ENCODE results near the gene APOL1. TPM values are rescaled to one million over a fixed set of nuclear protein-coding genes. Genes with fewer than 3 reads are reported as not detected.

APOL1 gene
- total RNA-seq, 1 donor from 2014 or later = 85.8 TPM

- no peaks in the 10 kb centered on the region for H3K9me3 ChIP-seq
These were observed 30.0 kb upstream of the APOL1 start for GRCh38 chr22:36222887-36223450.

DNA sequence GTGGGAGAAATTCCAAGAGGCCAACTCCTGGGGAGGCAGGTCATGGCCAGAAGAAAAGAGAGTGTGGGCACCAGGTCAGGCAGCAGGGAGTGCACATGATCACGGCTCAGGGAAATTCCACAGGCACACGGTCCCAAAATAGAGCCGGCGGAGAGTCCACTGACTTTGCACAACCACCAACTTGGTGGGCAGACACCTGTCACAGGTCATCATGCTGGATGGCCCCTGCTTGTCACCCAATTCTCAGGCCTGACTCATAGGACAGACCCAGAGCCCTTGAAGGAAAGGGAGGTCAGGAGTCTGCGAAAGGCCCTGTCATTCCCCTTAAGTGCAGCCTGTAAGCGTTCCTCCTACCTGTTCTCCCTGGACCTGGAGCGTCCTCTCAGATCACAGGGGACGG, 29.4 kb upstream of the APOL1 start:
- DNase-seq (no peak), ATAC-seq (no peak)
- TF ChIP-seq CTCF (IDR thresholded peaks at IDR 0.05) = no peak
- no peaks in the 10 kb centered on the region for H3K9me3 ChIP-seq
- H3K4me1 ChIP-seq = peaks cover 13% of the 10 kb centered on the region
- H3K27me3 ChIP-seq (ENCODE audit: low read depth) = no peaks in the 10 kb centered on the region
- no peak overlapping the region for H3K4me3 ChIP-seq
- intact Hi-C loops (cut with DNase I) = no loop called here
- no peak overlapping the region for H3K27ac ChIP-seq
- H3K36me3 ChIP-seq = peaks cover 16% of the 10 kb centered on the region

More at GRCh38 chr22:36222887-36223450, 30.0 kb upstream of the APOL1 start:
- intact Hi-C loops (cut with DNase I) = no loop called here
- ATAC-seq (no peak), DNase-seq (no peak)
- peaks cover 10% of the 10 kb centered on the region for H3K36me3 ChIP-seq
- TF ChIP-seq CTCF (IDR thresholded peaks at IDR 0.05) = no peak
- H3K4me3 ChIP-seq = no peak overlapping the region
- peaks cover 13% of the 10 kb centered on the region for H3K4me1 ChIP-seq
- H3K27ac ChIP-seq = no peak overlapping the region
- H3K27me3 ChIP-seq (ENCODE audit: low read depth) = no peaks in the 10 kb centered on the region

DNA sequence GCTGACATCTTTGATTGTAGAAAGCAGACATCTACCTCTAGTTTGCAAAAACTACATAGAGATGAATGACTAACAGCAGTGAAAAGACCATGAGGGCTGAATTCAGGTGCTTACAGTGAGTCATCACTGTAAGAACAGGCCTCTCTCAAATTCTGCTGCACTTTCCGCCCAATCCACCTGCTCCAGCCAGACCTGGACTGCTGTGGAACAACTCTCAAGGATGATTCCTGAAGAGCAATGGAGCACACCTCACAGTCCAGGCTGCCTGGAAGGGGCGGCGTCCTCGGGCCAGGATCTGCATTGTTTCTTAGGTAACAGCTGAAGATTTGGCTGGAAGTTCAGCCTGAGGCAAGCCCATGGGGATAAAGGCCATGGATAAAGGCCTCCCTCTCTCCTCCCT, 28.7 kb upstream of the APOL1 start:
- intact Hi-C loops (cut with DNase I) = no loop called here
- no peak for ATAC-seq

DNA sequence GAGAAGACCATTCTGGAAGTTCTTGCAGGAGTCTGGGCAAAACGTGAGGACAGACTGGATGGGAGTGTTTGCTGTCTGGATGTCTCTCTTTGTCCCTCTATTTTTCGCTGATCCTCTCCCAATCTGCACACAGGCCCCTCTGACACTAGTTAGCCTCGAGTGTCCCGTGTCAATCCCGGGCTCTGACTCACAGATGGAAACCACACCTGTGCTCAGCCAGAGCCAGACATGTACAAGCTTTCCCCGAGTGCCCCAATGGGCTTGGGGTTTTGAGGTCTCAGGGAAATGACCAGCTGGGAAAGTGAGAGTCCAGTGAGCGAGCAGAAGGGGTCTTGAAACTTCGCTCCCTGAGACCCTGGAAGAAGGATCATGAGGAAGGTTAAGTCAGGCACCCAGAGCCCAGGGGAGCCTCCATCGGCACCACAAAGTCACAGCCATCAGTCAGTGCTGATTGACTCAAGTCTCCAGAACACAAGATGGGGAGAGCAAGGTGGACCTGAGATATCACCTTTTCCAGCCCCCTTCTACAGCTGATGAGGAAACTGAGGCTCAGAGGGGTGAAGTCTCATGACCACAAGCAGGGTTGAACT, 27.5 kb upstream of the APOL1 start:
- intact Hi-C loops (cut with DNase I) = no loop called here
- TF ChIP-seq CTCF (IDR thresholded peaks at IDR 0.05) = no peak
- no peaks in the 10 kb centered on the region for H3K27me3 ChIP-seq (ENCODE audit: low read depth)
- DNase-seq = no peak
- no peak overlapping the region for H3K27ac ChIP-seq
- H3K9me3 ChIP-seq = no peaks in the 10 kb centered on the region
- no peak for ATAC-seq
- peaks cover 11% of the 10 kb centered on the region for H3K4me1 ChIP-seq
- peaks cover 35% of the 10 kb centered on the region for H3K36me3 ChIP-seq
- no peak overlapping the region for H3K4me3 ChIP-seq

More for the DNA sequence above, 28.7 kb upstream of the APOL1 start:
- no peak for DNase-seq
- Histone ChIP-seq H3K4me3 (no peak overlapping the region), H3K9me3 (no peaks in the 10 kb centered on the region), H3K4me1 (peaks cover 13% of the 10 kb centered on the region), H3K27me3 (ENCODE audit: low read depth) (no peaks in the 10 kb centered on the region), H3K36me3 (peaks cover 23% of the 10 kb centered on the region), H3K27ac (no peak overlapping the region)
- TF ChIP-seq CTCF (IDR thresholded peaks at IDR 0.05) = no peak

DNA sequence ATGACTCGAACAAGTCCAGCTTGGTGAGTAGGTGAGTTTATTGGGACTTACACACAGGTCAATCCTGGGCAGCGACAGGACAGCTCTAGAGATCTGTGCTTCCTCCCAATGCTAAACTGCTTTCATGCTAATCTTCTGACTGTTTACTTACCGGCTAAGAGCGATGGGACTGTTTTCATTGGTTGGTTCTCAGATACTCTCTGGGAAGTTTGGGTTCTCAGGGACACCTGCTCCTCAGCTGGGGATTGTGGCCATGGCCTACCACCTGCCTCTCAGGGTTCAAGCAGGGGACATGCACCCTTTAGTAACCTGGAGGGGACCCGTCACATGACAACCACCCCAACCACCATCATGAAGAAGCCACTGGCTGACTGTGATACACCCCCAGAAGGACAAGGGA, 26.7 kb upstream of the APOL1 start:
- Histone ChIP-seq H3K27me3 (ENCODE audit: low read depth) (no peaks in the 10 kb centered on the region), H3K36me3 (peaks cover 43% of the 10 kb centered on the region), H3K4me3 (no peak overlapping the region), H3K9me3 (no peaks in the 10 kb centered on the region), H3K27ac (no peak overlapping the region), H3K4me1 (peaks cover 7% of the 10 kb centered on the region)
- intact Hi-C loops (cut with DNase I) = no loop called here
- ATAC-seq = no peak
- TF ChIP-seq CTCF (IDR thresholded peaks at IDR 0.05) = no peak
- DNase-seq = no peak

All from lower lobe of right lung (tissue), 2 donors.